Thyroid gland (tissue), 4 donors: ENCODE data around the gene RETREG1. TPM values are rescaled to one million over a fixed set of nuclear protein-coding genes. Genes with fewer than 3 reads are reported as not detected.

Experiments used
- DNase-seq, 2 donors: peaks; one replicate each; pipeline ENCODE4 v3.0.0-alpha.2; 2019
- H3K27ac ChIP-seq, 3 donors: fragments of 200-600 bp; sonication (generic); 1 replicate in 2 of 3; 2 replicates in 1 of 3; pipeline ENCODE4 v1.5.1; 2016 to 2019; ENCODE audit warnings: mild to moderate bottlenecking in 1 of 3, moderate library complexity in 1 of 3
- H3K27me3 ChIP-seq: fragments of 200-600 bp; sonication (generic); one replicate; pipeline ENCODE4 v1.5.1; 2019
- H3K36me3 ChIP-seq, 2 donors: fragments of 200-600 bp; sonication (generic); one replicate each; pipeline ENCODE4 v1.5.1; 2016 to 2019
- H3K4me1 ChIP-seq, 2 donors: fragments of 200-600 bp; sonication (generic); one replicate each; pipeline ENCODE4 v1.5.1; 2017 to 2019
- H3K4me3 ChIP-seq, 3 donors: fragments of 200-600 bp; sonication (generic); replicated peaks in 1 of 3; 1 replicate in 2 of 3; 2 replicates in 1 of 3; pipeline ENCODE4 v1.5.1; 2016; ENCODE audit warnings: mild to moderate bottlenecking in 1 of 3
- H3K9me3 ChIP-seq: fragments of 200-600 bp; sonication (generic); one replicate; pipeline ENCODE4 v1.5.1; 2017
- CTCF ChIP-seq, 6 experiments: fragments of 200-600 bp in 3 of 6; fragments of 450-650 bp in 3 of 6; sonication (generic) in 3 of 6; IDR thresholded peaks; one replicate each; pipeline ENCODE4 v1.5.1; 2016 to 2019; ENCODE audit warnings: antibody characterized with exemption in 6 of 6, mild to moderate bottlenecking in 2 of 6, inconsistent platforms in 1 of 6, moderate library complexity in 1 of 6
- POLR2A ChIP-seq, 2 donors: fragments of 450-650 bp; IDR thresholded peaks; one replicate each; pipeline ENCODE4 v1.6.1; 2017; ENCODE audit warnings: antibody characterized with exemption in 2 of 2, mild to moderate bottlenecking in 2 of 2, moderate library complexity in 1 of 2
- WGBS, 2 donors: methylation state at CpG; one replicate each; pipeline ENCODE4 v1.1.5; 2017; 5-methylcytosine and 5-hydroxymethylcytosine counted together
- intact Hi-C: fragments of 100-400 bp; cut with DNase I; formaldehyde crosslinking; loops from one replicate; pipeline ENCODE4 v1.15.1; 2023
- total RNA-seq, 4 donors: library from RNA; depleted of rRNA; stranded (reverse); fragments of >200 nt; gene quantifications; one replicate each; pipeline ENCODE4 v1.2.3, GENCODE V29; 2016

The RETREG1 gene
- total RNA-seq, 4 donors from 2014 or later = 14.8 to 22.1 (median 17.9) TPM

GRCh38 chr5:16505904-16506303, 110.9 kb downstream of the RETREG1 start:
- intact Hi-C loops = no loop called here
- WGBS, 2 donors = 95 to 97% methylated on average over 6 of the region's 6 CpGs
- DNase-seq = no peak
- Histone ChIP-seq H3K27me3 (no peaks in the 10 kb centered on the region), H3K9me3 (no peaks in the 10 kb centered on the region), H3K4me3 (no peak overlapping the region), H3K36me3 (no peaks in the 10 kb centered on the region), H3K4me1 (peaks cover 11 to 19% of the 10 kb centered on the region in 2 donors), H3K27ac (no peak overlapping the region)
- TF ChIP-seq POLR2A (IDR thresholded peaks at IDR 0.05) = no peak
- TF ChIP-seq CTCF (IDR thresholded peaks at IDR 0.05) = no peak

GRCh38 chr5:16505140-16505891, 111.5 kb downstream of the RETREG1 start:
- no peak for DNase-seq
- peaks cover 11 to 19% of the 10 kb centered on the region in 2 donors for H3K4me1 ChIP-seq
- H3K36me3 ChIP-seq = no peaks in the 10 kb centered on the region
- TF ChIP-seq CTCF (IDR thresholded peaks at IDR 0.05) (no peak), POLR2A (IDR thresholded peaks at IDR 0.05) (no peak)
- no peaks in the 10 kb centered on the region for H3K27me3 ChIP-seq
- no peak overlapping the region for H3K27ac ChIP-seq
- no peaks in the 10 kb centered on the region for H3K9me3 ChIP-seq
- WGBS, 2 donors = 88 to 89% methylated on average over 17 of the region's 17 CpGs
- intact Hi-C loops = no loop called here
- no peak overlapping the region for H3K4me3 ChIP-seq

- peak in 1 of 2 donors; percentile 10 for DNase-seq
Measured at GRCh38 chr5:16504571-16504970, 112.2 kb downstream of the RETREG1 start.

GRCh38 chr5:16502866-16503265, 113.9 kb downstream of the RETREG1 start:
- intact Hi-C loops = no loop called here
- Histone ChIP-seq H3K4me1 (peaks cover 7 to 9% of the 10 kb centered on the region in 2 donors), H3K27ac (no peak overlapping the region), H3K36me3 (no peaks in the 10 kb centered on the region), H3K9me3 (no peaks in the 10 kb centered on the region), H3K4me3 (no peak overlapping the region), H3K27me3 (no peaks in the 10 kb centered on the region)
- TF ChIP-seq POLR2A (IDR thresholded peaks at IDR 0.05) = no peak
- TF ChIP-seq CTCF (IDR thresholded peaks at IDR 0.05) = no peak
- DNase-seq = no peak
- 88 to 92% methylated on average over 3 of the region's 3 CpGs for WGBS, 2 donors

More at GRCh38 chr5:16504571-16504970, 112.2 kb downstream of the RETREG1 start:
- Histone ChIP-seq H3K9me3 (no peaks in the 10 kb centered on the region), H3K36me3 (no peaks in the 10 kb centered on the region), H3K4me1 (peaks cover 11 to 19% of the 10 kb centered on the region in 2 donors), H3K27me3 (no peaks in the 10 kb centered on the region), H3K27ac (no peak overlapping the region), H3K4me3 (no peak overlapping the region)
- intact Hi-C loops = no loop called here
- TF ChIP-seq CTCF (IDR thresholded peaks at IDR 0.05) (no peak), POLR2A (IDR thresholded peaks at IDR 0.05) (no peak)
- WGBS, 2 donors = 62 to 66% methylated on average over 10 of the region's 10 CpGs

GRCh38 chr5:16500024-16500423, 116.8 kb downstream of the RETREG1 start:
- WGBS, 2 donors = 92 to 96% methylated on average over 5 of the region's 5 CpGs
- no peak for DNase-seq
- Histone ChIP-seq H3K9me3 (no peaks in the 10 kb centered on the region), H3K27ac (no peak overlapping the region), H3K36me3 (no peaks in the 10 kb centered on the region), H3K4me3 (no peak overlapping the region), H3K4me1 (no peaks in the 10 kb centered on the region), H3K27me3 (no peaks in the 10 kb centered on the region)
- intact Hi-C loops = no loop called here
- TF ChIP-seq CTCF (IDR thresholded peaks at IDR 0.05) (no peak), POLR2A (IDR thresholded peaks at IDR 0.05) (no peak)
